Activated T-helper 2 cell treated with anti-CD3 and anti-CD28 coated beads, Interferon-gamma antibody, Interleukin-2, Interleukin-4, amounts not matched to agents 10 μg/mL and 5 μg/mL and 100 μg/mL, durations not matched to agents 14 hours and 24 hours and 36 hours (primary cell): ENCODE data around the gene ZKSCAN1. TPM values are rescaled to one million over a fixed set of nuclear protein-coding genes. Genes with fewer than 3 reads are reported as not detected.
A peak's percentile ranks its signal among the peaks of the same experiment; 100 is the strongest.
"Not testable (repeated sequence)": the region's sequence is repeated elsewhere in the genome, so short reads cannot be mapped to it uniquely, and the experiment has no call there.

Experiments used
- DNase-seq: peaks from one replicate; pipeline ENCODE4 v3.0.0; 2021; ENCODE audit warnings: low spot score
- H3K27ac Mint-ChIP-seq: one replicate; pipeline ENCODE4 v1.8.0; 2021; ENCODE audit warnings: mixed read lengths
- H3K27me3 Mint-ChIP-seq: one replicate; pipeline ENCODE4 v1.8.0; 2021; ENCODE audit warnings: low read depth, mixed read lengths
- H3K36me3 Mint-ChIP-seq: one replicate; pipeline ENCODE4 v1.8.0; 2021; ENCODE audit warnings: low read depth, mixed read lengths
- H3K4me1 Mint-ChIP-seq: one replicate; pipeline ENCODE4 v1.8.0; 2021; ENCODE audit warnings: low read depth, mixed read lengths
- H3K4me3 Mint-ChIP-seq: one replicate; pipeline ENCODE4 v1.8.0; 2021; ENCODE audit warnings: low read depth, mild to moderate bottlenecking, moderate library complexity, mixed read lengths
- H3K9me3 Mint-ChIP-seq: one replicate; pipeline ENCODE4 v1.8.0; 2021; ENCODE audit warnings: mixed read lengths
- intact Hi-C: fragments of 100-400 bp; cut with micrococcal nuclease; formaldehyde crosslinking; loops from one replicate; pipeline ENCODE4 v1.15.1; 2023
- total RNA-seq: library from RNA; stranded (reverse); gene quantifications from 2 replicates; pipeline ENCODE4 v1.2.3, GENCODE V29; 2022

ZKSCAN1 gene
- total RNA-seq, 1 donor from 2014 or later = 59.0 TPM

- H3K4me3 Mint-ChIP-seq, H3K27ac Mint-ChIP-seq, H3K36me3 Mint-ChIP-seq, H3K27me3 Mint-ChIP-seq, intact Hi-C loops, DNase-seq, H3K4me1 Mint-ChIP-seq, H3K9me3 Mint-ChIP-seq: not testable (repeated sequence)
These were observed 5.4 kb upstream of the ZKSCAN1 start for GRCh38 chr7:100009952-100010351.

GRCh38 chr7:100010901-100011300, 4.5 kb upstream of the ZKSCAN1 start:
- H3K4me3 Mint-ChIP-seq = no peak overlapping the region

GRCh38 chr7:100011516-100011915, 3.9 kb upstream of the ZKSCAN1 start:
- Mint-ChIP-seq H3K4me1 (peaks cover 15% of the 10 kb centered on the region), H3K36me3 (peaks cover 6% of the 10 kb centered on the region), H3K4me3 (no peak overlapping the region), H3K27me3 (peaks cover 7% of the 10 kb centered on the region), H3K27ac (no peak overlapping the region), H3K9me3 (no peaks in the 10 kb centered on the region)
- intact Hi-C loops = no loop called here
- no peak for DNase-seq

More at GRCh38 chr7:100010901-100011300, 4.5 kb upstream of the ZKSCAN1 start:
- no peak for DNase-seq
- Mint-ChIP-seq H3K27ac (no peak overlapping the region), H3K27me3 (peaks cover 7% of the 10 kb centered on the region), H3K9me3 (no peaks in the 10 kb centered on the region), H3K36me3 (no peaks in the 10 kb centered on the region), H3K4me1 (peaks cover 10% of the 10 kb centered on the region)
- intact Hi-C loops = no loop called here

GRCh38 chr7:100012385-100013327, 2.7 kb upstream of the ZKSCAN1 start:
- H3K9me3 Mint-ChIP-seq, H3K27me3 Mint-ChIP-seq, DNase-seq, H3K4me3 Mint-ChIP-seq, H3K27ac Mint-ChIP-seq, intact Hi-C loops: not testable (repeated sequence)
- peaks cover 19% of the 10 kb centered on the region for H3K4me1 Mint-ChIP-seq
- H3K36me3 Mint-ChIP-seq = peaks cover 11% of the 10 kb centered on the region

GRCh38 chr7:100013328-100013676, 2.1 kb upstream of the ZKSCAN1 start:
- no peak for DNase-seq
- H3K27me3 Mint-ChIP-seq = no peaks in the 10 kb centered on the region
- no peak overlapping the region for H3K4me3 Mint-ChIP-seq
- peaks cover 22% of the 10 kb centered on the region for H3K4me1 Mint-ChIP-seq
- no peak overlapping the region for H3K27ac Mint-ChIP-seq
- H3K36me3 Mint-ChIP-seq = peaks cover 15% of the 10 kb centered on the region
- no peaks in the 10 kb centered on the region for H3K9me3 Mint-ChIP-seq
- intact Hi-C loops = no loop called here

- Mint-ChIP-seq H3K4me3 (peak overlapping the region; percentile 91), H3K27ac (peak overlapping the region; percentile 95), H3K36me3 (peaks cover 21% of the 10 kb centered on the region), H3K9me3 (no peaks in the 10 kb centered on the region), H3K27me3 (no peaks in the 10 kb centered on the region), H3K4me1 (peaks cover 29% of the 10 kb centered on the region)
- DNase-seq = no peak
- intact Hi-C loops = loop anchor here (1.0 kb wide), 1 partner anchor 33 kb away; the partner anchor contains the start of gene ZSCAN21
These were observed 962 bp downstream of the ZKSCAN1 start for GRCh38 chr7:100016215-100016901.

GRCh38 chr7:100017300-100017699, 1.9 kb downstream of the ZKSCAN1 start:
- H3K4me3 Mint-ChIP-seq = peak overlapping the region; percentile 26
- H3K4me1 Mint-ChIP-seq = peaks cover 33% of the 10 kb centered on the region
- H3K9me3 Mint-ChIP-seq = no peaks in the 10 kb centered on the region

GRCh38 chr7:100017875-100018274, 2.5 kb downstream of the ZKSCAN1 start:
- H3K9me3 Mint-ChIP-seq = no peaks in the 10 kb centered on the region
- H3K27me3 Mint-ChIP-seq = no peaks in the 10 kb centered on the region
- DNase-seq = no peak
- H3K4me1 Mint-ChIP-seq = peaks cover 33% of the 10 kb centered on the region
- intact Hi-C loops = no loop called here
- peaks cover 29% of the 10 kb centered on the region for H3K36me3 Mint-ChIP-seq
- peak overlapping the region; percentile 17 for H3K27ac Mint-ChIP-seq
- H3K4me3 Mint-ChIP-seq = peak overlapping the region; percentile 26

More at GRCh38 chr7:100017300-100017699, 1.9 kb downstream of the ZKSCAN1 start:
- Mint-ChIP-seq H3K36me3 (peaks cover 23% of the 10 kb centered on the region), H3K27ac (no peak overlapping the region), H3K27me3 (no peaks in the 10 kb centered on the region)
- DNase-seq = no peak
- intact Hi-C loops = no loop called here

GRCh38 chr7:100019908-100020307, 4.5 kb downstream of the ZKSCAN1 start:
- H3K36me3 Mint-ChIP-seq = peaks cover 46% of the 10 kb centered on the region
- H3K27ac Mint-ChIP-seq = peak overlapping the region; percentile 73
- H3K9me3 Mint-ChIP-seq = no peaks in the 10 kb centered on the region
- peaks cover 32% of the 10 kb centered on the region for H3K4me1 Mint-ChIP-seq
- H3K4me3 Mint-ChIP-seq = no peak overlapping the region
- intact Hi-C loops = no loop called here
- no peaks in the 10 kb centered on the region for H3K27me3 Mint-ChIP-seq
- DNase-seq = no peak

- Mint-ChIP-seq H3K36me3 (peaks cover 56% of the 10 kb centered on the region), H3K27ac (no peak overlapping the region), H3K4me1 (peaks cover 30% of the 10 kb centered on the region), H3K9me3 (no peaks in the 10 kb centered on the region), H3K27me3 (no peaks in the 10 kb centered on the region), H3K4me3 (no peak overlapping the region)
- DNase-seq = no peak
- intact Hi-C loops = no loop called here
These were observed 5.9 kb downstream of the ZKSCAN1 start for GRCh38 chr7:100021297-100021696.

- H3K36me3 Mint-ChIP-seq = peaks cover 52% of the 10 kb centered on the region
- peaks cover 21% of the 10 kb centered on the region for H3K4me1 Mint-ChIP-seq
- no peak for DNase-seq
- intact Hi-C loops = no loop called here
- H3K27me3 Mint-ChIP-seq = no peaks in the 10 kb centered on the region
- H3K27ac Mint-ChIP-seq = no peak overlapping the region
- no peak overlapping the region for H3K4me3 Mint-ChIP-seq
- no peaks in the 10 kb centered on the region for H3K9me3 Mint-ChIP-seq
These were observed 7.2 kb downstream of the ZKSCAN1 start for GRCh38 chr7:100022621-100023020.

- H3K27me3 Mint-ChIP-seq = no peaks in the 10 kb centered on the region
- intact Hi-C loops = no loop called here
- H3K27ac Mint-ChIP-seq = no peak overlapping the region
- H3K4me1 Mint-ChIP-seq = peaks cover 18% of the 10 kb centered on the region
- DNase-seq = no peak
- H3K36me3 Mint-ChIP-seq = peaks cover 57% of the 10 kb centered on the region
- H3K4me3 Mint-ChIP-seq = no peak overlapping the region
- H3K9me3 Mint-ChIP-seq = no peaks in the 10 kb centered on the region
These were observed 8.1 kb downstream of the ZKSCAN1 start for GRCh38 chr7:100023526-100023925.
